A549 (cell line): Measurements from ENCODE around the gene IKZF3.

Source experiments
- RCOR1 ChIP-seq: fragments of 150-350 bp; IDR thresholded peaks from 2 replicates; pipeline ENCODE4 v1.6.1; 2014; ENCODE audit warnings: antibody characterized with exemption, low read length, low read depth
- TF ChIP-seq, protein P1 (sequence below): fragments of >200 bp; sonication (Bioruptor Twin); formaldehyde crosslinking; IDR thresholded peaks from 3 replicates; pipeline ENCODE4 v1.5.1; 2016
- TF ChIP-seq, protein P2 (sequence below): IDR thresholded peaks from 2 replicates; pipeline ENCODE4 v1.6.1; 2012

- TF ChIP-seq, protein P1, sequence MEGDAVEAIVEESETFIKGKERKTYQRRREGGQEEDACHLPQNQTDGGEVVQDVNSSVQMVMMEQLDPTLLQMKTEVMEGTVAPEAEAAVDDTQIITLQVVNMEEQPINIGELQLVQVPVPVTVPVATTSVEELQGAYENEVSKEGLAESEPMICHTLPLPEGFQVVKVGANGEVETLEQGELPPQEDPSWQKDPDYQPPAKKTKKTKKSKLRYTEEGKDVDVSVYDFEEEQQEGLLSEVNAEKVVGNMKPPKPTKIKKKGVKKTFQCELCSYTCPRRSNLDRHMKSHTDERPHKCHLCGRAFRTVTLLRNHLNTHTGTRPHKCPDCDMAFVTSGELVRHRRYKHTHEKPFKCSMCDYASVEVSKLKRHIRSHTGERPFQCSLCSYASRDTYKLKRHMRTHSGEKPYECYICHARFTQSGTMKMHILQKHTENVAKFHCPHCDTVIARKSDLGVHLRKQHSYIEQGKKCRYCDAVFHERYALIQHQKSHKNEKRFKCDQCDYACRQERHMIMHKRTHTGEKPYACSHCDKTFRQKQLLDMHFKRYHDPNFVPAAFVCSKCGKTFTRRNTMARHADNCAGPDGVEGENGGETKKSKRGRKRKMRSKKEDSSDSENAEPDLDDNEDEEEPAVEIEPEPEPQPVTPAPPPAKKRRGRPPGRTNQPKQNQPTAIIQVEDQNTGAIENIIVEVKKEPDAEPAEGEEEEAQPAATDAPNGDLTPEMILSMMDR: no peak
- no peak for TF ChIP-seq RCOR1
- TF ChIP-seq, protein P2, sequence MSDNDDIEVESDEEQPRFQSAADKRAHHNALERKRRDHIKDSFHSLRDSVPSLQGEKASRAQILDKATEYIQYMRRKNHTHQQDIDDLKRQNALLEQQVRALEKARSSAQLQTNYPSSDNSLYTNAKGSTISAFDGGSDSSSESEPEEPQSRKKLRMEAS: no peak
Observed at GRCh38 chr17:39719563-39720355, 144.4 kb downstream of the IKZF3 start.
